ENCODE results near the gene LRRK1. TPM values are rescaled to one million over a fixed set of nuclear protein-coding genes. Genes with fewer than 3 reads are reported as not detected.

The LRRK1 gene
- total RNA-seq, 2 experiments from 2014 or later, result 0.20 to 0.60 TPM

DNA sequence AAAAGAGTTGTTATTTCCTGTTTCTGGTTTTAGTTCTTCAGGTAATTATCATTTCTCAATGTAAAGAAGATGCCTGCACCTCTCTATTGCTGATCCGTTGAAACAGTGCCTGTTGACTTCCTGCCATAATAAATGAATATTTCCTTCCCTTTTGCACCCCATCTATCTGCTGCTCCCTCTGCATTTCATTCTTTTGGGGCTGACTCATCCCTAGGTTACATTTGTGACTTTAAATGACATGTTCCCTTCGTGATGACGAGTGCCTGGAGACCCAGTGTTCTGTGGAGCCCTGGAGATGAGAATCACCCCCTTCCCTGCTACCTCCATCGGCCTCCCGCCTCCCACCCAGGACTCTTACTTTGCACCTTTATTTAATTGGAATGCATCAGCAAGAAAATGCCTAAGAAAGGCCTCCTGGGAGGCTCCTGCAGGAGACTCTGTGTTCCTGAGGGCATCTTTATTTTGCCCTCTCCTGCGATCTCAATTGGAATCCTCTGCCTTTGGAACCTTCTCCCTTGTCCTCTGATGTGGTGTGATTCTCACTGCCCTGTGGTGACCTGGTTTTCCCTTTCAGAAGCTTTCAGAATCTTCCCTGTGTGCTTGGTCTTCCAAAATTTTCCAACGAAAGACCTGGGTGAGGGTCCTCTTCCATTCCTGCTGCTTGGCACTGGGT, 13.7 kb downstream of the LRRK1 start:
- intact Hi-C loops (cut with micrococcal nuclease), result no loop called here
- H3K4me1 Mint-ChIP-seq (ENCODE audit: low read depth), result no peaks in the 10 kb centered on the region
- no peaks in the 10 kb centered on the region for H3K9me3 Mint-ChIP-seq
- CTCF ChIA-PET, result no interaction called here
- DNase-seq, result no peak
- H3K36me3 Mint-ChIP-seq (ENCODE audit: low read depth), result no peaks in the 10 kb centered on the region
- no peak overlapping the region for H3K4me3 Mint-ChIP-seq
- no peaks in the 10 kb centered on the region for H3K27me3 Mint-ChIP-seq (ENCODE audit: low read depth)
- no peak overlapping the region for H3K27ac Mint-ChIP-seq

DNA sequence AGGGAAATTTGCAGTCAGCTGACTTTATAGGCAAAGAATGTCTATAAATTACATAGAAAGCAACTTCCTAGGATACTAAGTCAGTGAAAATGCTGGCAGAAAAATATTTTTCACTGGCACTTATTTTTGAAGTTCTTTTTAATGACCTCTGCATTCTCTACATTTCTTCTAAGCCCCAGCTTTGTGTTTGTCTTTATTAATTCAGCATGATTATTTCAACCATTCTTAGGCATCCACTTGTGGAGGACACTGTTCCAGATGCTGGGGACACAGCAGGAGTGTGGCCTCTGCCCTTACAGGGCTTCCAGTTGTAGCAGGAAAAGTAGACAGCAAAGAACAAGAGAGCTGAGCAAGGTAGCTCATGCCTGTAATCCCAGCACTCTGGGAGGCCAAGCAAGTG, 15.0 kb downstream of the LRRK1 start:
- DNase-seq, result no peak
- CTCF ChIA-PET, result interaction anchor here (0.6 to 0.7 kb wide), 2 partner anchors 8 to 82 kb away, joined by 3 read pairs; no protein-coding TSS in a partner anchor
- Mint-ChIP-seq H3K9me3 (no peaks in the 10 kb centered on the region), H3K4me3 (no peak overlapping the region), H3K27me3 (ENCODE audit: low read depth) (no peaks in the 10 kb centered on the region), H3K27ac (no peak overlapping the region), H3K36me3 (ENCODE audit: low read depth) (no peaks in the 10 kb centered on the region), H3K4me1 (ENCODE audit: low read depth) (no peaks in the 10 kb centered on the region)
- intact Hi-C loops (cut with micrococcal nuclease), result no loop called here

DNA sequence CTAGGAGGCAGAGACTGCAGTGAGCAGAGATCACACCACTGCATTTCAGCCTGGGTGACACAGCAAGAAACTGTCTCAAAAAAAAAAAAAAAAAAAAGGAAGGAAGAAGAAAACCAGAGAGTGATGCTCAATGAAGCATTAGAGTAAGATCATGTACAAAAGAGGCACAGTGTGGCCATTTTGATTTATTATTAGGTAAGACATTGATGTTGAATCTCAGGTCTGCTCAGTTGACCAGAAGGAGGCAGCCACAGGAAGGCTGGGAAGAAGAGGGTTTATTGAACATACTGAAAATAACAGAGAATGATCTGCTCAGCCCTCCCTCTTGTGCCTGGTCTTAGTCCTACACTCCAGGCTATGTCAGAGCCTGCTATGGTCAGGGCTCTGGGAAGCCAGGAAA, 15.6 kb downstream of the LRRK1 start:
- no peak overlapping the region for H3K4me3 Mint-ChIP-seq
- CTCF ChIA-PET, result interaction anchor here (0.6 kb wide), 1 partner anchor 81 kb away, joined by 3 read pairs; no protein-coding TSS in a partner anchor
- no peaks in the 10 kb centered on the region for H3K36me3 Mint-ChIP-seq (ENCODE audit: low read depth)
- no peak for DNase-seq
- H3K4me1 Mint-ChIP-seq (ENCODE audit: low read depth), result no peaks in the 10 kb centered on the region
- intact Hi-C loops (cut with micrococcal nuclease), result no loop called here
- no peaks in the 10 kb centered on the region for H3K9me3 Mint-ChIP-seq
- H3K27me3 Mint-ChIP-seq (ENCODE audit: low read depth), result no peaks in the 10 kb centered on the region
- H3K27ac Mint-ChIP-seq, result no peak overlapping the region

DNA sequence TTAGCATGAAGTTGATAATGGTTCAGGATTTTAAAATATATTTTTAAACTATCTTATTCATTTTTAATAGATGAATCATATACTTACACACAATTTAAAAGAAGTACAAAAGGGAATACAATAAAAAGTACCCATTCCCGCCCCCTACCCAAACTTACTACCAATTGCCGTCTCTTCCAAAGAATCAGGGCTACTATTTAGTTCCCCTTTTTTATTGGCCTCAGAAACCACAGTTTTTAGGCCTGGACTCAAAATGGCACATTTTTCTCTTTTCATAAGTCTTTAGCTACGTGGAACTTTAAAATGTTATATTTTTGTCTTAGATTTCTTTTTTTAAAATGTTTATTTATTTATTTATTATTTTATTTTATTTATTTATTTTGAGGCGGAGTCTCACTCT, 18.0 kb downstream of the LRRK1 start:
- H3K27ac Mint-ChIP-seq, result no peak overlapping the region
- no peak overlapping the region for H3K4me3 Mint-ChIP-seq
- H3K4me1 Mint-ChIP-seq (ENCODE audit: low read depth), result no peaks in the 10 kb centered on the region
- intact Hi-C loops (cut with micrococcal nuclease), result no loop called here
- CTCF ChIA-PET, result no interaction called here
- H3K9me3 Mint-ChIP-seq, result no peaks in the 10 kb centered on the region
- no peaks in the 10 kb centered on the region for H3K27me3 Mint-ChIP-seq (ENCODE audit: low read depth)
- no peak for DNase-seq
- H3K36me3 Mint-ChIP-seq (ENCODE audit: low read depth), result no peaks in the 10 kb centered on the region

DNA sequence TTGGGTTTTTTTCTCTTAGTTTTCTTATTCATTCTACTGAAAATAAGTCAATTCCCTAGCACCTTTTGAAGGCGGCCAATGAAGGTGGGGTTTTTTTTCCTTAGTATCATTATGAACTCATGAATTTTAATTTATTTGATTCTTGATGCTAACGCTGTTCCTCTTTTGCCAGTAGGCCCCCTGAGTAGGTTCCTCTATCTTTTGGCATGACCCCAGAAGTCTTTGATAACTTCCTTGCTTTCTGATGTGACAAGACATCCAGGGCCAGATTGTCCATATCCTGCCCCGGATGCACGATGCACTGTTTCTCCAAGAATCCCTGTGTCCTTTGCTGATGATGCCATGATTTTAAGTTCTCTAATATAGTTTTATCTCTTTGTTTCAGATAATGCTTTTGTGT, 20.6 kb downstream of the LRRK1 start:
- CTCF ChIA-PET, result no interaction called here
- intact Hi-C loops (cut with micrococcal nuclease), result no loop called here
- no peak overlapping the region for H3K4me3 Mint-ChIP-seq
- H3K27ac Mint-ChIP-seq, result no peak overlapping the region
- H3K9me3 Mint-ChIP-seq, result no peaks in the 10 kb centered on the region
- DNase-seq, result no peak
- no peaks in the 10 kb centered on the region for H3K4me1 Mint-ChIP-seq (ENCODE audit: low read depth)
- H3K27me3 Mint-ChIP-seq (ENCODE audit: low read depth), result no peaks in the 10 kb centered on the region
- H3K36me3 Mint-ChIP-seq (ENCODE audit: low read depth), result no peaks in the 10 kb centered on the region

DNA sequence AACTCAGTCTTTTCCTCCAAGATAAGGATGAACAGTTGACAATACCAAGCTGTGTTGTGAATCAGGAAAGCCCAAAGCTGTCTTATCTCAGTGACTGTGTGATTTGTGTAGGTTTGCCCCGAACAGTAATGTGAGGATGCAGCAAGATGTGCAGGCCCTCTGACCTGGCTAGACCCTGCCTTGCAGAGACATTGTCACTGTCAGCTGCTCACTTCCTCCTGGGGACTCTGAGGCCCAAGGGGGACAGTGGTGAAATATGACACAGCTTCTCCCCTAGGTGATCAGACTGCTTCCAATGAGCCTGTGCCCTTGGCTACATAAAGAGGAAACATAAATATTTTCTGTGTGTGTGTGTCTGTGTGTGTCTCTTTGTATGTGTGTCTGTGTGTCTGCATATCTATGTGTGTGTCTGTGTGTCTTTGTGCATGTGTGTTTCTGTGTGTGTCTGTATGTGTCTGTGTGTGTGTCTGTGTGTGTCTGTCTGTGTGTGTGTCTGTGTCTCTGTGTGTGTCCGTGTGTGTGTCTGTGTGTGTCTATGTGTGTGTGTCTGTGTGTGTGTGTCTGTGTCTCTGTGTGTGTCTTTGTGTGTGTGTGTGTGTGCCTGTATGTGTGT, 21.7 kb downstream of the LRRK1 start:
- Mint-ChIP-seq H3K9me3 (no peaks in the 10 kb centered on the region), H3K27me3 (ENCODE audit: low read depth) (no peaks in the 10 kb centered on the region), H3K4me1 (ENCODE audit: low read depth) (no peaks in the 10 kb centered on the region), H3K36me3 (ENCODE audit: low read depth) (no peaks in the 10 kb centered on the region), H3K4me3 (no peak overlapping the region), H3K27ac (no peak overlapping the region)
- no peak for DNase-seq
- intact Hi-C loops (cut with micrococcal nuclease), result no loop called here
- CTCF ChIA-PET, result no interaction called here

DNA sequence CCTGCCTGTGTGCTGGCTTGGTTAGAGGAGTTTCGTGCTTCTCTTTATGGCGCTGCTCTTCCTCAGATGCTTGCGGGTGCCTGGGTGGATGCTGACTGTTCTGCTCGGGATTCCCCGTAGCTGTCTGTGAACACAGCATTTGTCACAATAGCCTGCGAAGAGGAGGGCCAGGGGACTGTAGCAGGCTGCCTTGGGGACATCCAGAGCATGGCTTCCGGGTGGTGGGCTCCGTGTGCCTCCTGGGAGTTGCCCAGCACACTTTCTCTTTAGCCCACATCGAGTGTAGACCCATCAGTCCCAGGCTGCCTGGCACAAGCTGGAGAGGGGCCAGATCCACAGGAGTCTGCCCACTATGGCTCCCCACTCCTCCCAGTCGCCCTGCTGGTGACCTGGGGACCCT, 22.4 kb downstream of the LRRK1 start:
- intact Hi-C loops (cut with micrococcal nuclease), result no loop called here
- Mint-ChIP-seq H3K27me3 (ENCODE audit: low read depth) (no peaks in the 10 kb centered on the region), H3K27ac (no peak overlapping the region), H3K36me3 (ENCODE audit: low read depth) (no peaks in the 10 kb centered on the region), H3K4me1 (ENCODE audit: low read depth) (no peaks in the 10 kb centered on the region), H3K4me3 (no peak overlapping the region), H3K9me3 (no peaks in the 10 kb centered on the region)
- CTCF ChIA-PET, result no interaction called here
- DNase-seq, result no peak

DNA sequence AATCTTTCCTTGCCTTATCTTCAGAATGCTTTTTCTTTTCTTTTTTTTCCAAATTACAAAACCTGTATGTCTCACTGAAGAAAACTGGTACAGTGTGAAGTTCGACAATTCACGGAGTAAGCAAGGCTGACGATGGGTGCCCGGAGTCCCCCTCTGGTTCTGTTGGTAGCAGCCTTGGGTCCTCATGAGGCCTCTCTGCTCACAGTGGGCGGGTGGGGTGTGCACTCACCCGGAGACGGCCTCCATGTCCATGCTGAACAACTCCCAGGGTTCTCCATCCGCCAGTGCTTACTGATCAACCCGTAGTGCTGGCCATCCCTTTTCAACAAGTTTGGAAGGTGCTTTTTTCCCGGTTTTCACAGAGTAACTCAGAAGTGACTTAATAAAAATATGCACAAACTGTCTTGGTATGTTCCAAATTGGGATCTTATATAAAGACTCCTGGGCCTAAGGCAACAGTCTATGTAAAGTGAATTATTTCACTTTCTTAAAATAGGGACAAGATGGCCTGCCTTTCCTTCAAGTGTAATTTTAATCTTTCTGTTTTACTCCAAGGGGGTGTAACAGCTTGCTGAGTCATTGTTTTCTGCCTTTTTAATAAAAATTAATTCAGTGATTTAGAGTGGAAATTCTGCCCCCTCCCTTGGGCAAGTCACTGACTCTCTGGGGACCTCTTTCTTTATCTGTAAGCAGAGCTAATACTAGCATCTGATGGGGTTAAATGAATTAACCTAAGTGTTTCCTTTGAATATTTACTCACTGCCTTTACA, 23.7 kb downstream of the LRRK1 start:
- H3K4me3 Mint-ChIP-seq, result no peak overlapping the region
- no peak overlapping the region for H3K27ac Mint-ChIP-seq
- H3K9me3 Mint-ChIP-seq, result no peaks in the 10 kb centered on the region
- H3K27me3 Mint-ChIP-seq (ENCODE audit: low read depth), result no peaks in the 10 kb centered on the region
- CTCF ChIA-PET, result interaction anchor here (0.9 to 1.9 kb wide), 2 partner anchors 9 to 65 kb away, joined by 3 to 6 read pairs; no protein-coding TSS in a partner anchor
- intact Hi-C loops (cut with micrococcal nuclease), result no loop called here
- DNase-seq, result no peak
- H3K4me1 Mint-ChIP-seq (ENCODE audit: low read depth), result no peaks in the 10 kb centered on the region
- no peaks in the 10 kb centered on the region for H3K36me3 Mint-ChIP-seq (ENCODE audit: low read depth)

DNA sequence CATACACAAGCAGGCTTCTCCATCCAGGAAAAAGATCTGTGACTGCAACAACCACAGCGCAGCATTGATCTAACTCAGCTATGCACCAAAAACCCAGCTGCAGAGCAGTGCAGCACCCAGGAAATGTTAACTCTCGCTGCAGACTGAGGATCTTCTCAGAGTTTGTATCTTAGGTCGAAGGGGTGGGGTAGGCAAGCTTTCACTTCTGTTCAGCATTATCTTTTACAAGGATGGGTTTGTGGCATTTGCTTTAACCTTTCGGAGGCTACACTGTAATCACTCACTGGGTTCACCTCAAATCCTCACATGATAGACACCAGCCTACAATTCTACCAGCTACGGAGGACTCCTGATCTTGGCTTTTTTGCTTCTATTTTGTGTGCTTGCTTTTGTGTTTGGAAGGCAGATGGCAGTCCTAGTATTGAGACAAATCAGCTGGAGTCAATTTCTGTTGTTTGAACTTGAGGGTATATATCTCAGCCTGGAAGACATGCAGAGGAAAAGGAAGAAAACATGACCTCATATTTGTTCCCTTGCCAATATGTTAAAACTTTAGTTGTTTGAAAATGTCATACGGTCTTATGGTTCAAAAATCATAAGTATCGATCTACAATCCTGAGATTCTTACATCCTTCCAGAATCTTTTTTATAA, 25.2 kb downstream of the LRRK1 start:
- Mint-ChIP-seq H3K4me3 (no peak overlapping the region), H3K27me3 (ENCODE audit: low read depth) (peaks cover 7% of the 10 kb centered on the region), H3K9me3 (no peaks in the 10 kb centered on the region), H3K36me3 (ENCODE audit: low read depth) (no peaks in the 10 kb centered on the region), H3K4me1 (ENCODE audit: low read depth) (no peaks in the 10 kb centered on the region), H3K27ac (no peak overlapping the region)
- intact Hi-C loops (cut with micrococcal nuclease), result no loop called here
- DNase-seq, result no peak
- CTCF ChIA-PET, result interaction anchor here (1.9 kb wide), 1 partner anchor 64 kb away, joined by 6 read pairs; no protein-coding TSS in a partner anchor

DNA sequence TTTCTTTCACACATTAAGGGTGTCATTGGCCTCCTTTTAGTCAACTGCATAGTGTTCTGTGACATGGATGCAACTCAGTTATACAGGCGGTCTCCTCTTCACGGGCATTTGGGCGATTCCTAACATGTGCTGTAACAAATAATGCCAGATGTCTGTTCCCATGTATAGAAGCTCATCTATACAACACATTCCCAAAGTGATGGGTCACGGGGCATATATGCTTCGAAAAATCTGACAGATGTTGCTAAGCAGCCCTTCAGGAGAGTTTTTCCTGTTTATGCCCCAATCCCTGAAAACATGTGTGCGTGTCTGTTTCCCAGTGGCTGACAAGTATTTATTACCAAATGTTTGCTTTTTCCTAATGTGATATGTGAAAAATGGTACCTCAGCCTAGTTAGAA, 25.8 kb downstream of the LRRK1 start:
- Mint-ChIP-seq H3K27me3 (ENCODE audit: low read depth) (peaks cover 7% of the 10 kb centered on the region), H3K4me1 (ENCODE audit: low read depth) (no peaks in the 10 kb centered on the region), H3K27ac (no peak overlapping the region), H3K36me3 (ENCODE audit: low read depth) (no peaks in the 10 kb centered on the region), H3K9me3 (no peaks in the 10 kb centered on the region), H3K4me3 (no peak overlapping the region)
- intact Hi-C loops (cut with micrococcal nuclease), result no loop called here
- DNase-seq, result no peak
- CTCF ChIA-PET, result interaction anchor here (0.6 to 1.9 kb wide), 3 partner anchors 63 to 192 kb away, joined by 3 to 6 read pairs (median 3); no protein-coding TSS in a partner anchor

DNA sequence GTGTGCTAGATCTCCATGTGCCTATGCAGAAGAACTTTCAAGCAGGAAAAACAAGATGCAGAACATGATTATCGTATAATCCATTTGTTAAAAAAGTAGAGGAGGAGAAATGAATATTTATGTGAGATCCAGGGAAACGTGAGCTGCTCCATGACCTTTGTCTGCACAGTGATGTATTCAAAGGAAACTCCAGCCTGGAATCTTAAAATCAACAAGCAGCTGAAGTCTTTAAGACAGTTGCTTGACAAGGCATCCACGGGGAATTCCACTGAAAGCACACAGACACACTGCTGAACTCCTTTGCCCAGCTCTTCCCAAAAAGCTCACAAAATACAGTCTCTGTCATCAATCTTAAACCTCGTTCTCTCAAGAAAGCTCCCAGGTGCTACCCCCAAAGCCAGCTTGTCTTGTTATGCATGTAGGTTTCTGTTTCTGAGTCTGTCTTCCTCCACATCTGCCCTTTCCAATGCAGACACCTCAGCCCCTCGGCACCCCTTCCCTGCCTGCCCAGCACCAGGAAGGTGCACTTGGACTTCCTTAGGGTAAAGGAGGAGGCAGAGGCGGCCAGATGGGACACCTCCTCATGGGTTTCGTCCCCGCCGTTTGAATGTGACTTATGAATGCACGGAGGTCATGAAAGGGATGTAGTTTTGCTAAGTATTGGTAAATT, 28.7 kb downstream of the LRRK1 start:
- no peaks in the 10 kb centered on the region for H3K36me3 Mint-ChIP-seq (ENCODE audit: low read depth)
- intact Hi-C loops (cut with micrococcal nuclease), result no loop called here
- DNase-seq, result no peak
- H3K4me3 Mint-ChIP-seq, result no peak overlapping the region
- peaks cover 11% of the 10 kb centered on the region for H3K27me3 Mint-ChIP-seq (ENCODE audit: low read depth)
- no peak overlapping the region for H3K27ac Mint-ChIP-seq
- CTCF ChIA-PET, result interaction anchor here (1.3 to 1.5 kb wide), 2 partner anchors 61 to 321 kb away, joined by 3 to 4 read pairs; no protein-coding TSS in a partner anchor
- H3K9me3 Mint-ChIP-seq, result no peaks in the 10 kb centered on the region
- H3K4me1 Mint-ChIP-seq (ENCODE audit: low read depth), result no peaks in the 10 kb centered on the region

DNA sequence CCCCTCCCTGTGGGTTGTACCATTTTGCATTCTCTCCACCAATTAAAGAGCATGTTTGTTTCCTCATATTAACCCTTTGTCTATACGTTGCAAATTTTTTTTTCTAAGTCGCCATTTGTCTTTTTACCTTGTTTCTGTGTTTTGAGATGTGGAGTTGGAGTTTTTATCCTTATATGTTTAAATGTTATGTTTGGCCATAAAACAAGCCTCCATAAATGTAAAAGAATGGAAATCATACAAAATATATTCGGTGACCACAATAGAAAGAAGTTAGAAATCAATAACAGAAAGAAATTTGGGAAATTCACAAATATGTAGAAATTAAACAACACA, 29.2 kb downstream of the LRRK1 start:
- Mint-ChIP-seq H3K27me3 (ENCODE audit: low read depth) (peaks cover 11% of the 10 kb centered on the region), H3K4me3 (no peak overlapping the region), H3K9me3 (no peaks in the 10 kb centered on the region), H3K27ac (no peak overlapping the region), H3K4me1 (ENCODE audit: low read depth) (no peaks in the 10 kb centered on the region), H3K36me3 (ENCODE audit: low read depth) (no peaks in the 10 kb centered on the region)
- CTCF ChIA-PET, result interaction anchor here (1.3 kb wide), 1 partner anchor 60 kb away, joined by 3 read pairs; no protein-coding TSS in a partner anchor
- no peak for DNase-seq
- intact Hi-C loops (cut with micrococcal nuclease), result no loop called here
